Natural killer cell (primary cell): ENCODE data around the gene NPR3. TPM values are rescaled to one million over a fixed set of nuclear protein-coding genes. Genes with fewer than 3 reads are reported as not detected.

Source experiments
- ATAC-seq, 3 donors: fragments of 150-1000 bp in 2 of 3; fragments of 200-7000 bp in 1 of 3; cut with Tn5 transposase; 1 replicate in 1 of 3; 2 replicates in 2 of 3; pipeline ENCODE4 v1.10.0; 2021; ENCODE audit warnings: mild to moderate bottlenecking in 2 of 3, moderate library complexity in 2 of 3
- DNase-seq, 2 donors: peaks; one replicate each; pipeline versions ENCODE4 v3.0.0 to v3.0.0-alpha.2; 2013 to 2021; ENCODE audit warnings: mixed read lengths in 1 of 2
- H3K27ac ChIP-seq: one replicate; pipeline ENCODE4 v1.5.1; 2013; ENCODE audit warnings: mild to moderate bottlenecking, low read length
- H3K27me3 ChIP-seq: one replicate; pipeline ENCODE4 v1.6.1; 2013; ENCODE audit warnings: low read length; ENCODE audit not compliant: control insufficient read depth, insufficient read depth
- H3K36me3 ChIP-seq: one replicate; pipeline ENCODE4 v1.6.1; 2013; ENCODE audit warnings: low read length; ENCODE audit not compliant: control insufficient read depth, insufficient read depth
- H3K4me1 ChIP-seq: one replicate; pipeline ENCODE4 v1.6.1; 2013; ENCODE audit warnings: low read length; ENCODE audit not compliant: control insufficient read depth, insufficient read depth
- H3K4me3 ChIP-seq: one replicate; pipeline ENCODE4 v1.5.1; 2013; ENCODE audit warnings: low read length
- H3K9me3 ChIP-seq: one replicate; pipeline ENCODE4 v1.6.1; 2013; ENCODE audit warnings: low read length; ENCODE audit not compliant: control insufficient read depth, insufficient read depth
- H3K27ac Mint-ChIP-seq, 2 donors: one replicate each; pipeline ENCODE4 v1.8.0; 2022; ENCODE audit warnings: mild to moderate bottlenecking in 2 of 2, mixed read lengths in 2 of 2, moderate library complexity in 1 of 2
- H3K27me3 Mint-ChIP-seq, 2 donors: one replicate each; pipeline ENCODE4 v1.8.0; 2022; ENCODE audit warnings: low read depth in 2 of 2, mixed read lengths in 2 of 2
- H3K36me3 Mint-ChIP-seq: one replicate; pipeline ENCODE4 v1.8.0; 2022; ENCODE audit warnings: mixed read lengths
- H3K4me1 Mint-ChIP-seq, 2 donors: one replicate each; pipeline ENCODE4 v1.8.0; 2022; ENCODE audit warnings: mixed read lengths in 2 of 2
- H3K4me3 Mint-ChIP-seq: one replicate; pipeline ENCODE4 v1.8.0; 2022; ENCODE audit warnings: mild to moderate bottlenecking, moderate library complexity, mixed read lengths
- H3K9me3 Mint-ChIP-seq, 2 donors: one replicate each; pipeline ENCODE4 v1.8.0; 2022; ENCODE audit warnings: mixed read lengths in 2 of 2
- CTCF ChIP-seq: fragments of 200-600 bp; IDR thresholded peaks from one replicate; pipeline ENCODE4 v1.8.0; 2022; ENCODE audit warnings: antibody characterized with exemption
- WGBS: methylation state at CpG from one replicate; pipeline ENCODE4 v1.1.7; 2013; ENCODE audit warnings: missing lambda C conversion rate; ENCODE audit not compliant: insufficient coverage; 5-methylcytosine and 5-hydroxymethylcytosine counted together
- intact Hi-C: fragments of 100-400 bp; cut with micrococcal nuclease; formaldehyde crosslinking; loops from one replicate; pipeline ENCODE4 v1.14.2; 2022
- total RNA-seq, 4 donors: library from RNA; stranded (reverse); fragments of 120-200 nt in 1 of 4; gene quantifications; one replicate each; pipeline versions ENCODE4 v1.2.3 to v1.2.4, GENCODE V29; 2013 to 2022

Gene NPR3
- total RNA-seq, 3 donors from 2014 or later (not counting 1 experiment from before 2014, with no cell fraction given): 0.23 TPM; not detected in 2

GRCh38 chr5:32771037-32771436 is 59.9 kb downstream of the NPR3 start:
- Histone ChIP-seq H3K27me3 (no peaks in the 10 kb centered on the region), H3K36me3 (no peaks in the 10 kb centered on the region), H3K4me1 (peaks cover 5% of the 10 kb centered on the region), H3K27ac (no peak overlapping the region), H3K9me3 (no peaks in the 10 kb centered on the region), H3K4me3 (no peak overlapping the region)
- Mint-ChIP-seq H3K4me3 (peak overlapping the region; percentile 21), H3K36me3 (no peaks in the 10 kb centered on the region), H3K4me1 (peaks cover 20 to 21% of the 10 kb centered on the region in 2 donors), H3K27me3 (peaks cover 4 to 6% of the 10 kb centered on the region in 2 donors), H3K27ac (no peak overlapping the region), H3K9me3 (no peaks in the 10 kb centered on the region)
- ATAC-seq (peak in 1 of 3 donors; percentile 38), DNase-seq (no peak)
- WGBS: 62% methylated on average over 6 of the region's 9 CpGs
- TF ChIP-seq CTCF: no peak
- intact Hi-C loops: no loop called here

GRCh38 chr5:32773944-32774343 is 62.8 kb downstream of the NPR3 start:
- Mint-ChIP-seq H3K27me3 (peaks cover 2 to 6% of the 10 kb centered on the region in 2 donors), H3K4me3 (no peak overlapping the region), H3K27ac (no peak overlapping the region), H3K4me1 (peaks cover 20 to 21% of the 10 kb centered on the region in 2 donors), H3K9me3 (no peaks in the 10 kb centered on the region), H3K36me3 (no peaks in the 10 kb centered on the region)
- H3K27me3 ChIP-seq: no peaks in the 10 kb centered on the region
- H3K4me1 ChIP-seq: peaks cover 5% of the 10 kb centered on the region
- DNase-seq (no peak), ATAC-seq (no peak)
- no peaks in the 10 kb centered on the region for H3K36me3 ChIP-seq
- no peaks in the 10 kb centered on the region for H3K9me3 ChIP-seq
- WGBS: 88% methylated on average over 1 of the region's 1 CpG
- no peak for TF ChIP-seq CTCF
- H3K27ac ChIP-seq: no peak overlapping the region
- intact Hi-C loops: no loop called here
- H3K4me3 ChIP-seq: no peak overlapping the region

- no peaks in the 10 kb centered on the region for H3K36me3 ChIP-seq
- no peak for TF ChIP-seq CTCF
- no peaks in the 10 kb centered on the region for H3K9me3 ChIP-seq
- Mint-ChIP-seq H3K27me3 (peaks cover 2 to 6% of the 10 kb centered on the region in 2 donors), H3K4me3 (peak overlapping the region; percentile 11), H3K36me3 (no peaks in the 10 kb centered on the region), H3K27ac (no peak overlapping the region), H3K4me1 (peaks cover 1 to 5% of the 10 kb centered on the region in 2 donors), H3K9me3 (no peaks in the 10 kb centered on the region)
- H3K4me3 ChIP-seq: no peak overlapping the region
- H3K4me1 ChIP-seq: peaks cover under 1% of the 10 kb centered on the region
- no peaks in the 10 kb centered on the region for H3K27me3 ChIP-seq
- no peak for ATAC-seq
- DNase-seq: no peak
- H3K27ac ChIP-seq: no peak overlapping the region
- intact Hi-C loops: no loop called here
Measured at GRCh38 chr5:32776200-32776599, 65.1 kb downstream of the NPR3 start.

GRCh38 chr5:32777222-32777621 is 66.1 kb downstream of the NPR3 start:
- no peak for TF ChIP-seq CTCF

More at GRCh38 chr5:32777222-32777621, 66.1 kb downstream of the NPR3 start:
- Mint-ChIP-seq H3K27ac (no peak overlapping the region), H3K27me3 (peaks cover 2 to 6% of the 10 kb centered on the region in 2 donors), H3K9me3 (no peaks in the 10 kb centered on the region), H3K4me3 (no peak overlapping the region), H3K4me1 (no peaks in the 10 kb centered on the region), H3K36me3 (no peaks in the 10 kb centered on the region)
- ATAC-seq: no peak
- Histone ChIP-seq H3K4me3 (no peak overlapping the region), H3K36me3 (no peaks in the 10 kb centered on the region), H3K9me3 (no peaks in the 10 kb centered on the region), H3K27ac (no peak overlapping the region), H3K4me1 (no peaks in the 10 kb centered on the region), H3K27me3 (no peaks in the 10 kb centered on the region)
- no peak for DNase-seq
- WGBS: 78% methylated on average over 2 of the region's 2 CpGs
- intact Hi-C loops: no loop called here
